Daoy (cell line): ENCODE results near the gene GRIN2D. TPM values are rescaled to one million over a fixed set of nuclear protein-coding genes. Genes with fewer than 3 reads are reported as not detected.

ENCODE experiments used
- DNase-seq: peaks from one replicate; pipeline ENCODE4 v3.0.0-alpha.2; 2015; ENCODE audit warnings: low read depth
- total RNA-seq: library from RNA; depleted of rRNA; stranded (reverse); fragments of >200 nt; shearing (Covaris generic); gene quantifications from 2 replicates; pipeline ENCODE4 v1.2.3, GENCODE V29; 2014; rRNA removed

The GRIN2D gene
- total RNA-seq, 1 experiment from 2014 or later, result not detected

DNA sequence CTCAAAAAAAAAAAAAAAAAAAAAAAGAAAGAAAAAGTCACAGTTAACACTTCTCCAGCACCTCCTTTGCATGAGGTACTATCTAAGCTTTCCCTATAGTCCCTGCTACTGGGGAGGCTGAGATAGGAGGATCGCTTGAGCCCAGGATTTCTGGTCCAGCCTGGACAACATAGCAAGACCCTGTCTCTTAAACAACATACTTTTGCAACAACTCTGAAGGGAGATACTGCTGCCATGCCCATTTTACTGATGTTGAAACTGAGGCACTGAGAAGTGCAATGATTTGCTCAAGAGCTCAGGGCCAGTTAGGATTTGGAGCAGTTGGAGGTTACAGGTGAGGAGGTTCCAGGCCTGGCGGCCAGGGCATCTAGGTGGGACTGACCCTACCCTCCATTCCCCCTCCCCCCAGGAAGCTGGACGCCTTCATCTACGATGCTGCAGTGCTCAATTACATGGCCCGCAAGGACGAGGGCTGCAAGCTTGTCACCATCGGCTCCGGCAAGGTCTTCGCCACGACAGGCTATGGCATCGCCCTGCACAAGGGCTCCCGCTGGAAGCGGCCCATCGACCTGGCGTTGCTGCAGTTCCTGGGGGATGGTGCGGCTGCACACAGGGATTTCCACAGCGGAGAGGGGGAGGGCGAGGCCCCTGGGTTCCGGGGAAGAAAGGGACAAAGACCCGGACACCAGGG is 48.0 kb downstream of the GRIN2D start:
- no peak for DNase-seq

DNA sequence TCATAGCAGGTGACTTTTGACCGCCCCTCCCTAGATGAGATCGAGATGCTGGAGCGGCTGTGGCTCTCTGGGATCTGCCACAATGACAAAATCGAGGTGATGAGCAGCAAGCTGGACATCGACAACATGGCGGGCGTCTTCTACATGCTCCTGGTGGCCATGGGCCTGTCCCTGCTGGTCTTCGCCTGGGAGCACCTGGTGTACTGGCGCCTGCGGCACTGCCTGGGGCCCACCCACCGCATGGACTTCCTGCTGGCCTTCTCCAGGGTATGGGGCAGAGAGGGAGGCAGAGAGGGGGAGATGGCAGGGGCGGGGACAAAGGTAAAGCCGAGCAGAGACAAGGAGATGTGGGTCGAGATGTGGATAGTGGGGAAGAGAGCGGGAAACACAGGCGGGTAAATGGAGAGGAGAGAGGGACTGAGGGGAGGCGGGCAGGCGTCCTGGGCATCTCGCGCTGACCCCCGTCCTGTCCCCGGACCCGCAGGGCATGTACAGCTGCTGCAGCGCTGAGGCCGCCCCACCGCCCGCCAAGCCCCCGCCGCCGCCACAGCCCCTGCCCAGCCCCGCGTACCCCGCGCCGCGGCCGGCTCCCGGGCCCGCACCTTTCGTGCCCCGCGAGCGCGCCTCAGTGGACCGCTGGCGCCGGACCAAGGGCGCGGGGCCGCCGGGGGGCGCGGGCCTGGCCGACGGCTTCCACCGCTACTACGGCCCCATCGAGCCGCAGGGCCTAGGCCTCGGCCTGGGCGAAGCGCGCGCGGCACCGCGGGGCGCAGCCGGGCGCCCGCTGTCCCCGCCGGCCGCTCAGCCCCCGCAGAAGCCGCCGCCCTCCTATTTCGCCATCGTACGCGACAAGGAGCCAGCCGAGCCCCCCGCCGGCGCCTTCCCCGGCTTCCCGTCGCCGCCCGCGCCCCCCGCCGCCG is 48.9 kb downstream of the GRIN2D start:
- no peak for DNase-seq

- DNase-seq, result peak; percentile 44
Observed at GRCh38 chr19:48443256-48443655, 49.8 kb downstream of the GRIN2D start.

Other genes with a start within 250 kb of the GRIN2D start
- 48.5 and 83.8 TPM in 2 replicates for gene LIG1, start 223.3 kb upstream of the GRIN2D start, total RNA-seq
- 0.86 and 3.0 TPM in 2 replicates for gene ZSWIM9, start 223.0 kb upstream of the GRIN2D start, total RNA-seq
- 13.2 and 14.2 TPM in 2 replicates for gene CARD8, start 137.8 kb upstream of the GRIN2D start, total RNA-seq
- gene ZNF114, start 123.6 kb upstream of the GRIN2D start, total RNA-seq, result 0.54 and 1.2 TPM in 2 replicates
- gene EMP3, start 68.1 kb upstream of the GRIN2D start, total RNA-seq, result 36.2 and 54.6 TPM in 2 replicates
- gene TMEM143, start 29.7 kb upstream of the GRIN2D start, total RNA-seq, result 2.5 and 3.8 TPM in 2 replicates
- not detected in 2 replicates for gene SYNGR4, start 29.3 kb upstream of the GRIN2D start, total RNA-seq
- gene KDELR1, start 2.1 kb upstream of the GRIN2D start, total RNA-seq, result 54.5 and 61.0 TPM in 2 replicates
- 108 and 129 TPM in 2 replicates for gene GRWD1, start 52.3 kb downstream of the GRIN2D start, total RNA-seq
- gene KCNJ14, start 61.9 kb downstream of the GRIN2D start, total RNA-seq, result 1.8 and 3.8 TPM in 2 replicates
- gene CYTH2, start 75.7 kb downstream of the GRIN2D start, total RNA-seq, result 43.3 and 93.8 TPM in 2 replicates
- under 0.01 TPM in 1 of 2 replicates, not detected in the other for gene LMTK3, start 118.2 kb downstream of the GRIN2D start, total RNA-seq
- not detected in 2 replicates for gene SULT2B1, start 158.5 kb downstream of the GRIN2D start, total RNA-seq
- gene SPACA4, start 213.1 kb downstream of the GRIN2D start, total RNA-seq, result not detected in 2 replicates
- not detected in 2 replicates for gene FAM83E, start 221.4 kb downstream of the GRIN2D start, total RNA-seq
- gene RPL18, start 225.5 kb downstream of the GRIN2D start, total RNA-seq, result 2,925 and 3,124 TPM in 2 replicates
- gene SPHK2, start 225.8 kb downstream of the GRIN2D start, total RNA-seq, result 5.1 and 12.7 TPM in 2 replicates
- 3.0 and 10.0 TPM in 2 replicates for gene DBP, start 243.7 kb downstream of the GRIN2D start, total RNA-seq